DND-41 (cell line): ENCODE measurements around the gene CEP57L1.

Source experiments
- ATAC-seq: fragments of 200-7000 bp; cut with Tn5 transposase; 3 replicates; pipeline ENCODE4 v1.9.1; 2021; ENCODE audit warnings: low read depth; ENCODE audit not compliant: insufficient read depth
- DNase-seq: peaks from one replicate; pipeline ENCODE4 v3.0.0-alpha.2; 2020
- H2AFZ ChIP-seq: 2 replicates; pipeline ENCODE4 v1.6.0; 2012; ENCODE audit warnings: low read depth, low read length
- H3K27ac ChIP-seq: 2 replicates; pipeline ENCODE4 v1.5.1; 2012; ENCODE audit warnings: low read length, inconsistent platforms
- H3K27me3 ChIP-seq: fragments of 200-600 bp; sonication (generic); 2 replicates; pipeline ENCODE4 v1.6.0; 2012; ENCODE audit warnings: low read length, mild to moderate bottlenecking, inconsistent platforms; ENCODE audit not compliant: insufficient read depth, poor library complexity
- H3K36me3 ChIP-seq: 2 replicates; pipeline ENCODE4 v1.5.1; 2012; ENCODE audit warnings: low read length, inconsistent platforms; ENCODE audit not compliant: insufficient read depth
- H3K4me1 ChIP-seq: 2 replicates; pipeline ENCODE4 v1.5.1; 2012; ENCODE audit warnings: mild to moderate bottlenecking, low read length; ENCODE audit not compliant: insufficient read depth
- H3K4me2 ChIP-seq: 2 replicates; pipeline ENCODE4 v1.6.0; 2012; ENCODE audit warnings: mild to moderate bottlenecking, moderate library complexity, low read length, inconsistent platforms; ENCODE audit not compliant: insufficient read depth
- H3K4me3 ChIP-seq, 2 experiments: fragments of 200-600 bp in 1 of 2; shearing (Covaris generic) in 1 of 2; 2 replicates each; pipeline ENCODE4 v1.5.1; 2012 to 2016; ENCODE audit warnings: inconsistent platforms in 2 of 2, low read length in 2 of 2, mild to moderate bottlenecking in 2 of 2, low read depth in 1 of 2, moderate library complexity in 1 of 2
- H3K79me2 ChIP-seq: 2 replicates; pipeline ENCODE4 v1.6.0; 2012; ENCODE audit warnings: low read length, inconsistent platforms; ENCODE audit not compliant: insufficient read depth
- H3K9ac ChIP-seq: 2 replicates; pipeline ENCODE4 v1.6.0; 2012; ENCODE audit warnings: low read depth, mild to moderate bottlenecking, inconsistent platforms, low read length, moderate library complexity
- H3K9me3 ChIP-seq: 2 replicates; pipeline ENCODE4 v1.5.1; 2012; ENCODE audit warnings: low read length, moderate library complexity, mild to moderate bottlenecking, inconsistent platforms; ENCODE audit not compliant: insufficient read depth, severe bottlenecking
- H4K20me1 ChIP-seq: 2 replicates; pipeline ENCODE4 v1.6.0; 2012; ENCODE audit warnings: low read length; ENCODE audit not compliant: insufficient read depth
- EZH2 ChIP-seq: IDR thresholded peaks from 3 replicates; pipeline ENCODE4 v1.6.1; 2012; ENCODE audit warnings: borderline replicate concordance, low read depth, mild to moderate bottlenecking, moderate library complexity, low read length, inconsistent platforms; ENCODE audit not compliant: severe bottlenecking
- TF ChIP-seq, protein P1 (sequence below): IDR thresholded peaks from 2 replicates; pipeline ENCODE4 v1.5.1; 2012; ENCODE audit warnings: borderline replicate concordance, low read length, moderate library complexity, mild to moderate bottlenecking; ENCODE audit not compliant: poor library complexity, severe bottlenecking; ENCODE audit errors: extremely low read depth

CEP57L1 gene

DNA sequence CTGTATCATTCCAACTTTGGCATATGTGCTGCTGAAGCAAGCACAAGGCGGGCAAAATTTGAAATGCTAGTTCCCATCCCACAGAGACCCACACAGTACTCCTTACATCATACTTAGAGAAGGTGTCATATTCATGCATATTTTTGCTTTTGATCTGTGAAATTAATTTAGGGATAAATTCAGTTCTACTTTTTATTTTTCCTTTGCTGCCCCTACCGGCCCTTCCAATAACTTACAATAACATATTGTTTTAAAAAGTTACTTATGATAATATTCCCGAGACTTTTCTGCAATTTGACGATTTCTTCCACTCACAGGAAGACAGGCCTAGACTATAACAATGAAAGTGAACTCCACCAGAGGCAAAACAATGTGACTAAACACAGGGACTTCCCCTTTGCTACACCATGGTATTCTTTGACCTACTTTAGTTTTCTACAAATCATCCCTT, 35.7 kb upstream of the CEP57L1 start:
- Histone ChIP-seq H3K27me3 (no peaks in the 10 kb centered on the region), H4K20me1 (no peaks in the 10 kb centered on the region), H3K79me2 (no peaks in the 10 kb centered on the region), H3K4me3 (no peak overlapping the region), H3K9me3 (no peaks in the 10 kb centered on the region), H3K9ac (no peak overlapping the region), H3K4me1 (peaks cover 7% of the 10 kb centered on the region), H3K4me2 (no peak overlapping the region), H3K36me3 (no peaks in the 10 kb centered on the region), H3K27ac (no peak overlapping the region), H2AFZ (no peak overlapping the region)
- DNase-seq, result no peak
- no peak for TF ChIP-seq EZH2
- TF ChIP-seq, protein P1, sequence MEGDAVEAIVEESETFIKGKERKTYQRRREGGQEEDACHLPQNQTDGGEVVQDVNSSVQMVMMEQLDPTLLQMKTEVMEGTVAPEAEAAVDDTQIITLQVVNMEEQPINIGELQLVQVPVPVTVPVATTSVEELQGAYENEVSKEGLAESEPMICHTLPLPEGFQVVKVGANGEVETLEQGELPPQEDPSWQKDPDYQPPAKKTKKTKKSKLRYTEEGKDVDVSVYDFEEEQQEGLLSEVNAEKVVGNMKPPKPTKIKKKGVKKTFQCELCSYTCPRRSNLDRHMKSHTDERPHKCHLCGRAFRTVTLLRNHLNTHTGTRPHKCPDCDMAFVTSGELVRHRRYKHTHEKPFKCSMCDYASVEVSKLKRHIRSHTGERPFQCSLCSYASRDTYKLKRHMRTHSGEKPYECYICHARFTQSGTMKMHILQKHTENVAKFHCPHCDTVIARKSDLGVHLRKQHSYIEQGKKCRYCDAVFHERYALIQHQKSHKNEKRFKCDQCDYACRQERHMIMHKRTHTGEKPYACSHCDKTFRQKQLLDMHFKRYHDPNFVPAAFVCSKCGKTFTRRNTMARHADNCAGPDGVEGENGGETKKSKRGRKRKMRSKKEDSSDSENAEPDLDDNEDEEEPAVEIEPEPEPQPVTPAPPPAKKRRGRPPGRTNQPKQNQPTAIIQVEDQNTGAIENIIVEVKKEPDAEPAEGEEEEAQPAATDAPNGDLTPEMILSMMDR, result no peak
- ATAC-seq, result peak; percentile 91

DNA sequence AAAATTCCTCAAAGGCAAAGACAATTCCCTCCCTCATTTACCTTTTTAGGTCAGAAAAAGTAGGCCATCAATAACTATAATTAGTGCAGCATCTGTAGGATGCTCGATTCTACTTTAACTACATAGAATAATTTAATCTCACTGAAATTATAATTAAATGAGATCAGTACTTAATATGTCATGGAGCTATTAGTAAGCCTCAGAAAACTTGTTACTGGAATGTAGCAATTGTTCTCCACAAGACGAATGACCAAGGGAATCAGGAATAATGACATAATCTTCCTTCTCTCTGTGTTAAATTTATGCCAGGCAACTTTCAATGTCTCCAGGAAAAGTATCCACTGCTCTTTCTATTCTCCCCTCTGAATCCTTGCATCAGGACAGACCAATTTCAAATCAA, 34.7 kb upstream of the CEP57L1 start:
- Histone ChIP-seq H3K4me2 (no peak overlapping the region), H3K9me3 (no peaks in the 10 kb centered on the region)

DNA sequence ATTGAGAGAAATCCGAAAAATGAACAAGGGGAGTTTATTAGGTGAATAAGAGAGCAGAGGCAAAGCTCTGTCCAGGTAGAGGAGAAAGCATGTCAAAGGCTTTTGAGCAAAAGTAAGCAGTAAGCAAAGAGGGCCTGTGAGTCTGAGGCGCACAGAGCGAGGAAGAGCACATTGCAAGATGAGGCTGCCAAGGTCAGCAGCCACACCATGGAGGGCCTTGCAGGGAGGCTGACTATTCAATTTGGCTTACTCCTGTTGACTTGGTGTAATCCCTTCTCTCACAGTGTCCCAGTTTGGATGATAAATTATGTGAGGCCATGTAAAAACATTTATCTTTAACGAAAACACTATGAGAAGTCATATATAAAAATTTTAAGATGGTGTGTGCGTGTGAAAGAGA, 33.1 kb upstream of the CEP57L1 start:
- ATAC-seq, result no peak
- Histone ChIP-seq H3K9me3 (no peaks in the 10 kb centered on the region), H2AFZ (no peak overlapping the region), H3K4me3 (no peak overlapping the region), H3K9ac (no peak overlapping the region), H3K36me3 (no peaks in the 10 kb centered on the region), H3K4me2 (no peak overlapping the region), H3K4me1 (peaks cover 7% of the 10 kb centered on the region), H3K27ac (no peak overlapping the region), H4K20me1 (no peaks in the 10 kb centered on the region), H3K79me2 (no peaks in the 10 kb centered on the region), H3K27me3 (no peaks in the 10 kb centered on the region)
- no peak for DNase-seq
- TF ChIP-seq EZH2, result no peak
- TF ChIP-seq, protein P1, result no peak

More for the DNA sequence above, 34.7 kb upstream of the CEP57L1 start:
- Histone ChIP-seq H3K36me3 (no peaks in the 10 kb centered on the region), H3K27me3 (no peaks in the 10 kb centered on the region), H3K4me3 (no peak overlapping the region), H4K20me1 (no peaks in the 10 kb centered on the region), H3K27ac (no peak overlapping the region), H3K4me1 (peaks cover 7% of the 10 kb centered on the region), H3K9ac (no peak overlapping the region), H3K79me2 (no peaks in the 10 kb centered on the region), H2AFZ (no peak overlapping the region)
- ATAC-seq, result no peak
- TF ChIP-seq, protein P1, result no peak
- no peak for TF ChIP-seq EZH2
- DNase-seq, result no peak

DNA sequence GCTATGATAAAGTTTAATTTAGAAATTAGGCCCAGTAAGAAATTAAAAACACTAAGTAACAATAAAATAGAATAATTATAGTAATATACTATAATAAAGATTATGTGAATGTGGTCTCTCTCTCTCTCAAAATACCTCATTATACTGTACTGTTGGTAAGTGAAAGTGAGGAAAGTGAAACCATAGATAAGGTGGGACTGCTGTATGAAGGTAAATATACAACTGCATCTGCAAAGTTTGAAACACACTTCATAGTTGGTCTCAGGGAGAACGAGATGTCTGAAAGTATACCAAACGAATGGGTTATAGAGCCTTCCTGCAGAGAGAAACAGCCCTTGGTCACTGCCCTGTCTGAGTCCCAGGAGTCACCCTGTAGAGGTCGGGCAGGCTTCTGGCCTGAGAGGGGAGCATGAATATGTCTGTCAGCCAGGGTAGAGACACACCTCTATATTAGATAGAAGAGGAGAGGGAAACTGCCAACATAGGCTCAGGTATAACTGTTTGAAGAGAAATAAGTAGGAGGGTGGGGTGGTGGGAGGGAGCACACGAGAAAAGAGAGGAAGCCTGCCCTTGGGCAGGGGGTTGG, 32.4 kb upstream of the CEP57L1 start:
- no peaks in the 10 kb centered on the region for H3K36me3 ChIP-seq
- no peaks in the 10 kb centered on the region for H4K20me1 ChIP-seq
- H3K4me2 ChIP-seq, result no peak overlapping the region
- H2AFZ ChIP-seq, result no peak overlapping the region
- H3K4me1 ChIP-seq, result peaks cover 7% of the 10 kb centered on the region
- no peaks in the 10 kb centered on the region for H3K79me2 ChIP-seq
- H3K27ac ChIP-seq, result no peak overlapping the region
- H3K27me3 ChIP-seq, result no peaks in the 10 kb centered on the region
- ATAC-seq (no peak), DNase-seq (no peak)
- H3K9ac ChIP-seq, result no peak overlapping the region
- H3K4me3 ChIP-seq, result no peak overlapping the region
- TF ChIP-seq, protein P1, result no peak
- TF ChIP-seq EZH2, result no peak
- H3K9me3 ChIP-seq, result no peaks in the 10 kb centered on the region
